H9 (cell line): Measurements from ENCODE around the gene PRCC. TPM values are rescaled to one million over a fixed set of nuclear protein-coding genes. Genes with fewer than 3 reads are reported as not detected.

Experiments used
- DNase-seq: peaks from one replicate; pipeline ENCODE4 v3.0.0-alpha.2; 2017
- H2AFZ ChIP-seq: one replicate; pipeline ENCODE4 v1.6.1; 2013; ENCODE audit warnings: mild to moderate bottlenecking, low read length, control low read depth, moderate library complexity
- H2AK5ac ChIP-seq: 2 replicates; pipeline ENCODE4 v1.6.1; 2013; ENCODE audit warnings: low read length, control low read depth, mixed read lengths; ENCODE audit not compliant: insufficient read length
- H2BK120ac ChIP-seq: one replicate; pipeline ENCODE4 v1.6.1; 2013; ENCODE audit warnings: low read depth, mild to moderate bottlenecking, low read length, control low read depth, inconsistent platforms; ENCODE audit not compliant: poor library complexity, severe bottlenecking
- H2BK12ac ChIP-seq: 2 replicates; pipeline ENCODE4 v1.6.1; 2013; ENCODE audit warnings: low read length, control low read depth, mixed read lengths, low read depth; ENCODE audit not compliant: insufficient read length
- H2BK15ac ChIP-seq: 2 replicates; pipeline ENCODE4 v1.6.1; 2013; ENCODE audit warnings: low read depth, low read length, control low read depth
- H2BK20ac ChIP-seq: one replicate; pipeline ENCODE4 v1.6.1; 2013; ENCODE audit warnings: low read depth, mild to moderate bottlenecking, low read length, control low read depth, inconsistent platforms; ENCODE audit not compliant: poor library complexity, severe bottlenecking
- H2BK5ac ChIP-seq: 2 replicates; pipeline ENCODE4 v1.6.1; 2013; ENCODE audit warnings: low read length, control low read depth, mixed read lengths; ENCODE audit not compliant: insufficient read length
- H3K14ac ChIP-seq: 2 replicates; pipeline ENCODE4 v1.6.1; 2013; ENCODE audit warnings: low read length, control low read depth; ENCODE audit not compliant: insufficient read depth
- H3K18ac ChIP-seq: 2 replicates; pipeline ENCODE4 v1.6.1; 2013; ENCODE audit warnings: low read depth, mild to moderate bottlenecking, mixed read lengths, low read length, control low read depth; ENCODE audit not compliant: insufficient read length
- H3K23ac ChIP-seq: 2 replicates; pipeline ENCODE4 v1.6.1; 2013; ENCODE audit warnings: low read length, control low read depth, mixed read lengths, low read depth; ENCODE audit not compliant: insufficient read length
- H3K23me2 ChIP-seq: 2 replicates; pipeline ENCODE4 v1.6.1; 2013; ENCODE audit warnings: low read depth, mild to moderate bottlenecking, mixed read lengths, low read length, control low read depth; ENCODE audit not compliant: insufficient read length, poor library complexity, severe bottlenecking
- H3K27ac ChIP-seq: 2 replicates; pipeline ENCODE4 v1.5.1; 2013; ENCODE audit warnings: low read length, control low read depth, mixed read lengths, low read depth; ENCODE audit not compliant: insufficient read length
- H3K27me3 ChIP-seq: 2 replicates; pipeline ENCODE4 v1.6.1; 2013; ENCODE audit warnings: low read length, control low read depth, inconsistent platforms; ENCODE audit not compliant: insufficient read depth
- H3K4ac ChIP-seq: 2 replicates; pipeline ENCODE4 v1.6.1; 2013; ENCODE audit warnings: low read depth, mild to moderate bottlenecking, control low read depth, inconsistent platforms, low read length, moderate library complexity
- H3K4me1 ChIP-seq: 2 replicates; pipeline ENCODE4 v1.6.1; 2013; ENCODE audit warnings: low read length, control low read depth, inconsistent platforms; ENCODE audit not compliant: insufficient read depth
- H3K4me2 ChIP-seq: 2 replicates; pipeline ENCODE4 v1.6.1; 2013; ENCODE audit warnings: low read length, control low read depth, mixed read lengths; ENCODE audit not compliant: insufficient read length, insufficient read depth
- H3K56ac ChIP-seq: 2 replicates; pipeline ENCODE4 v1.6.1; 2013; ENCODE audit warnings: low read depth, mild to moderate bottlenecking, mixed read lengths, low read length, control low read depth; ENCODE audit not compliant: insufficient read length
- H3K79me1 ChIP-seq: 2 replicates; pipeline ENCODE4 v1.6.1; 2013; ENCODE audit warnings: low read depth, mild to moderate bottlenecking, moderate library complexity, low read length, control low read depth, inconsistent platforms; ENCODE audit not compliant: insufficient read depth, poor library complexity, severe bottlenecking
- H3K79me2 ChIP-seq: 2 replicates; pipeline ENCODE4 v1.6.1; 2013; ENCODE audit warnings: low read length, control low read depth, inconsistent platforms; ENCODE audit not compliant: insufficient read depth
- H3K9ac ChIP-seq: 2 replicates; pipeline ENCODE4 v1.6.1; 2013; ENCODE audit warnings: low read length, control low read depth, mixed read lengths; ENCODE audit not compliant: insufficient read length; ENCODE audit errors: extremely low read depth
- H3K9me3 ChIP-seq: one replicate; pipeline ENCODE4 v1.6.1; 2013; ENCODE audit warnings: low read depth, low read length, inconsistent platforms; ENCODE audit not compliant: control insufficient read depth
- H3T11ph ChIP-seq: one replicate; pipeline ENCODE4 v1.6.1; 2013; ENCODE audit warnings: mild to moderate bottlenecking, low read length, control low read depth, inconsistent platforms
- H4K20me1 ChIP-seq: one replicate; pipeline ENCODE4 v1.6.1; 2013; ENCODE audit not compliant: control insufficient read depth, insufficient read length, insufficient read depth
- H4K5ac ChIP-seq: 2 replicates; pipeline ENCODE4 v1.6.1; 2013; ENCODE audit warnings: low read depth, mild to moderate bottlenecking, mixed read lengths, low read length, control low read depth; ENCODE audit not compliant: insufficient read length
- H4K8ac ChIP-seq: replicated peaks from 2 replicates; pipeline ENCODE4 v1.6.1; 2013; ENCODE audit warnings: low read length, control low read depth, mixed read lengths, low read depth; ENCODE audit not compliant: insufficient read length
- H4K91ac ChIP-seq: 2 replicates; pipeline ENCODE4 v1.6.1; 2013; ENCODE audit warnings: low read depth, mild to moderate bottlenecking, moderate library complexity, mixed read lengths, low read length, control low read depth; ENCODE audit not compliant: insufficient read length
- H3K27ac Mint-ChIP-seq, 3 experiments: 2 replicates in 2 of 3; 3 replicates in 1 of 3; pipeline ENCODE4 v1.8.0; 2020 to 2021; ENCODE audit warnings: mixed read lengths in 3 of 3, mild to moderate bottlenecking in 1 of 3, moderate library complexity in 1 of 3
- H3K27me3 Mint-ChIP-seq: 2 replicates; pipeline ENCODE4 v1.8.0; 2021; ENCODE audit warnings: low read depth, mild to moderate bottlenecking, moderate library complexity, mixed read lengths
- H3K36me3 Mint-ChIP-seq, 3 experiments: 2 replicates in 2 of 3; 3 replicates in 1 of 3; pipeline ENCODE4 v1.8.0; 2020 to 2021; ENCODE audit warnings: low read depth in 3 of 3, mixed read lengths in 3 of 3; ENCODE audit not compliant: insufficient read depth in 1 of 3
- H3K4me1 Mint-ChIP-seq, 2 experiments: 2 replicates each; pipeline ENCODE4 v1.8.0; 2020; ENCODE audit warnings: mixed read lengths in 2 of 2
- H3K4me3 Mint-ChIP-seq, 2 experiments: 2 replicates in 1 of 2; 3 replicates in 1 of 2; pipeline ENCODE4 v1.8.0; 2020 to 2021; ENCODE audit warnings: mild to moderate bottlenecking in 2 of 2, mixed read lengths in 2 of 2, moderate library complexity in 1 of 2
- H3K9me3 Mint-ChIP-seq, 2 experiments: 2 replicates in 1 of 2; 3 replicates in 1 of 2; pipeline ENCODE4 v1.8.0; 2020; ENCODE audit warnings: mild to moderate bottlenecking in 2 of 2, mixed read lengths in 2 of 2, moderate library complexity in 1 of 2
- WGBS: extraction: QIAGEN DNeasy Blood & Tissue Kit; methylation state at CpG from one replicate; pipeline ENCODE4 v1.1.7; 2013; ENCODE audit warnings: missing lambda C conversion rate, low lambda C conversion rate, mixed read lengths; ENCODE audit not compliant: insufficient read length; ENCODE audit errors: extremely low coverage; 5-methylcytosine and 5-hydroxymethylcytosine counted together
- total RNA-seq: library from RNA; stranded (reverse); gene quantifications from 2 replicates; pipeline ENCODE4 v1.2.1, GENCODE V29; 2021
- TF ChIP-seq, protein P1 (sequence below): fragments of 200-600 bp; sonication (generic); conservative IDR thresholded peaks from 3 replicates; pipeline ENCODE4 v1.8.0; 2021; ENCODE audit warnings: antibody characterized with exemption, mild to moderate bottlenecking

The PRCC gene
- total RNA-seq, 1 experiment from 2014 or later, result 129 TPM

GRCh38 chr1:156813298-156813697 is 46.0 kb downstream of the PRCC start:
- H3K27me3 Mint-ChIP-seq, result peaks cover 69% of the 10 kb centered on the region

More at GRCh38 chr1:156813298-156813697, 46.0 kb downstream of the PRCC start:
- no peak overlapping the region for H4K5ac ChIP-seq
- no peak overlapping the region for H2BK5ac ChIP-seq
- no peak overlapping the region for H3K4ac ChIP-seq
- peak overlapping the region; percentile 46 for H3K4me2 ChIP-seq
- no peak overlapping the region for H4K91ac ChIP-seq
- Mint-ChIP-seq H3K4me1 (peaks cover 22 to 41% of the 10 kb centered on the region in 2 experiments), H3K27ac (no peak overlapping the region), H3K9me3 (no peaks in the 10 kb centered on the region; a peak in 1 of 5 replicates), H3K36me3 (peaks cover 0 to 7% (median 4%) of the 10 kb centered on the region in 3 experiments; a peak in 3 of 7 replicates), H3K4me3 (peak overlapping the region; percentile 53 to 77)
- H3K27ac ChIP-seq, result no peak overlapping the region
- H3K23me2 ChIP-seq, result peaks cover 5% of the 10 kb centered on the region
- H3K27me3 ChIP-seq, result peaks cover 11% of the 10 kb centered on the region; the same call in 1 of the 2 replicates
- no peaks in the 10 kb centered on the region for H3K9me3 ChIP-seq
- no peaks in the 10 kb centered on the region; the same call in 1 of the 2 replicates for H3K4me1 ChIP-seq
- H2BK20ac ChIP-seq, result no peak overlapping the region
- no peaks in the 10 kb centered on the region for H3K79me1 ChIP-seq
- no peak overlapping the region for H3K56ac ChIP-seq
- H4K8ac ChIP-seq, result no peak overlapping the region
- no peak overlapping the region for H3T11ph ChIP-seq
- DNase-seq, result no peak
- no peak overlapping the region for H2BK12ac ChIP-seq
- H3K18ac ChIP-seq, result peak overlapping the region; percentile 52
- no peak overlapping the region for H2AFZ ChIP-seq
- H3K14ac ChIP-seq, result peak overlapping the region; percentile 67
- H4K20me1 ChIP-seq, result no peaks in the 10 kb centered on the region
- H3K79me2 ChIP-seq, result no peaks in the 10 kb centered on the region
- no CpG with 5 or more reads among the region's 10 CpGs for WGBS
- H3K23ac ChIP-seq, result no peak overlapping the region
- H3K9ac ChIP-seq, result peak overlapping the region; percentile 28
- no peak overlapping the region for H2AK5ac ChIP-seq
- no peak overlapping the region for H2BK120ac ChIP-seq
- TF ChIP-seq, protein P1, sequence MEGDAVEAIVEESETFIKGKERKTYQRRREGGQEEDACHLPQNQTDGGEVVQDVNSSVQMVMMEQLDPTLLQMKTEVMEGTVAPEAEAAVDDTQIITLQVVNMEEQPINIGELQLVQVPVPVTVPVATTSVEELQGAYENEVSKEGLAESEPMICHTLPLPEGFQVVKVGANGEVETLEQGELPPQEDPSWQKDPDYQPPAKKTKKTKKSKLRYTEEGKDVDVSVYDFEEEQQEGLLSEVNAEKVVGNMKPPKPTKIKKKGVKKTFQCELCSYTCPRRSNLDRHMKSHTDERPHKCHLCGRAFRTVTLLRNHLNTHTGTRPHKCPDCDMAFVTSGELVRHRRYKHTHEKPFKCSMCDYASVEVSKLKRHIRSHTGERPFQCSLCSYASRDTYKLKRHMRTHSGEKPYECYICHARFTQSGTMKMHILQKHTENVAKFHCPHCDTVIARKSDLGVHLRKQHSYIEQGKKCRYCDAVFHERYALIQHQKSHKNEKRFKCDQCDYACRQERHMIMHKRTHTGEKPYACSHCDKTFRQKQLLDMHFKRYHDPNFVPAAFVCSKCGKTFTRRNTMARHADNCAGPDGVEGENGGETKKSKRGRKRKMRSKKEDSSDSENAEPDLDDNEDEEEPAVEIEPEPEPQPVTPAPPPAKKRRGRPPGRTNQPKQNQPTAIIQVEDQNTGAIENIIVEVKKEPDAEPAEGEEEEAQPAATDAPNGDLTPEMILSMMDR, result no peak
- no peak overlapping the region for H2BK15ac ChIP-seq
